HCT116 (cell line): ENCODE data around the gene NFS1. TPM values are rescaled to one million over a fixed set of nuclear protein-coding genes. Genes with fewer than 3 reads are reported as not detected.

Experiments used
- ATAC-seq: fragments of 200-7000 bp; cut with Tn5 transposase; 2 replicates; pipeline ENCODE4 v1.9.1; 2020; ENCODE audit warnings: mild to moderate bottlenecking, moderate library complexity
- BruUV-seq: library from RNA; stranded (reverse); fragments of 400-500 nt; replicated peaks from 2 replicates; lab custom pipeline; 2021; lab: Mats Ljungman, UMichigan
- CTCF ChIA-PET: fragments of 300-600 bp; sonication (Branson Sonifier 250); formaldehyde crosslinking; loops from one replicate; lab custom pipeline; 2021; ENCODE audit warnings: antibody characterized with exemption; lab: Charles Lee
- POLR2A ChIA-PET: fragments of 300-600, 350-600 bp; sonication (Branson Sonifier 250); formaldehyde crosslinking; loops from one replicate; lab custom pipeline; 2021; ENCODE audit warnings: antibody characterized with exemption; lab: Charles Lee
- RAD21 ChIA-PET, 2 experiments: fragments of 300-600 bp; sonication (Branson Sonifier 250); formaldehyde crosslinking; loops; one replicate each; lab custom pipeline; 2023; ENCODE audit warnings: low total read pairs in 2 of 2; ENCODE audit not compliant: uncharacterized antibody in 2 of 2, unreplicated experiment in 2 of 2, low non-redundant PET in 1 of 2; lab: Charles Lee
- DNase-seq: peaks from one replicate; pipeline ENCODE4 v3.0.0-alpha.2; 2010; ENCODE audit warnings: low read depth, low spot score
- H2AFZ ChIP-seq: fragments of 200-600 bp; shearing (Covaris generic), sonication (generic); 2 replicates; pipeline ENCODE4 v1.6.1; 2017; ENCODE audit warnings: low read depth, mixed run types, mixed read lengths, antibody characterized with exemption, low read length; ENCODE audit not compliant: poor library complexity, severe bottlenecking
- H3K27ac ChIP-seq: 2 replicates; pipeline ENCODE4 v1.5.1; 2012; ENCODE audit warnings: low read depth, low read length
- H3K27me3 ChIP-seq: fragments of 200-600 bp; sonication (generic); 2 replicates; pipeline ENCODE4 v1.6.1; 2016; ENCODE audit warnings: mixed run types, low read length, mixed read lengths; ENCODE audit not compliant: insufficient read depth
- H3K36me3 ChIP-seq, 2 experiments: fragments of 200-500 bp in 1 of 2; fragments of 200-600 bp in 1 of 2; sonication (Bioruptor generic) in 1 of 2; sonication (generic) in 1 of 2; 2 replicates each; pipeline versions ENCODE4 v1.5.1 to v1.6.1; 2014 to 2016; ENCODE audit warnings: low read length in 2 of 2, inconsistent platforms in 1 of 2, mixed read lengths in 1 of 2, mixed run types in 1 of 2; ENCODE audit not compliant: insufficient read depth in 2 of 2, control insufficient read depth in 1 of 2
- H3K4me1 ChIP-seq, 2 experiments: fragments of 200-600 bp in 1 of 2; sonication (generic) in 1 of 2; 2 replicates each; pipeline versions ENCODE4 v1.5.1 to v1.6.1; 2012 to 2017; ENCODE audit warnings: low read length in 2 of 2, inconsistent platforms in 1 of 2, mild to moderate bottlenecking in 1 of 2, mixed read lengths in 1 of 2, mixed run types in 1 of 2, moderate library complexity in 1 of 2; ENCODE audit not compliant: insufficient read depth in 2 of 2, control insufficient read depth in 1 of 2
- H3K4me2 ChIP-seq: fragments of 200-600 bp; sonication (generic); 2 replicates; pipeline ENCODE4 v1.6.1; 2017; ENCODE audit warnings: mixed run types, low read length, mixed read lengths
- H3K4me3 ChIP-seq, 2 experiments: fragments of 200-600 bp in 1 of 2; sonication (generic) in 1 of 2; replicated peaks in 1 of 2; 2 replicates each; pipeline ENCODE4 v1.5.1; 2011 to 2016; ENCODE audit warnings: low read length in 2 of 2, control low read depth in 1 of 2, low read depth in 1 of 2, mild to moderate bottlenecking in 1 of 2, mixed read lengths in 1 of 2, mixed run types in 1 of 2
- H3K79me2 ChIP-seq: fragments of 200-600 bp; sonication (generic); 2 replicates; pipeline ENCODE4 v1.6.1; 2017; ENCODE audit warnings: mild to moderate bottlenecking, mixed run types, low read length, moderate library complexity, mixed read lengths; ENCODE audit not compliant: insufficient read depth
- H3K9ac ChIP-seq: fragments of 200-600 bp; sonication (generic); 2 replicates; pipeline ENCODE4 v1.6.1; 2016; ENCODE audit warnings: low read length, mixed read lengths
- H3K9me2 ChIP-seq: fragments of 200-600 bp; sonication (generic), shearing (Covaris generic); 2 replicates; pipeline ENCODE4 v1.6.1; 2017; ENCODE audit warnings: mixed run types, mild to moderate bottlenecking, moderate library complexity; ENCODE audit not compliant: insufficient read depth
- H3K9me3 ChIP-seq, 2 experiments: fragments of 200-500 bp in 1 of 2; fragments of 200-600 bp in 1 of 2; sonication (Bioruptor generic) in 1 of 2; sonication (generic) in 1 of 2; 2 replicates each; pipeline ENCODE4 v1.6.1; 2014 to 2017; ENCODE audit warnings: low read length in 2 of 2, mixed read lengths in 2 of 2, inconsistent platforms in 1 of 2, low read depth in 1 of 2, mild to moderate bottlenecking in 1 of 2, mixed run types in 1 of 2, moderate library complexity in 1 of 2; ENCODE audit not compliant: control insufficient read depth in 1 of 2, insufficient read depth in 1 of 2
- H4K20me1 ChIP-seq: fragments of 200-600 bp; sonication (generic), shearing (Covaris generic); 2 replicates; pipeline ENCODE4 v1.6.1; 2017; ENCODE audit warnings: mixed run types, mild to moderate bottlenecking, moderate library complexity; ENCODE audit not compliant: insufficient read depth
- CEBPB ChIP-seq: IDR thresholded peaks from 2 replicates; pipeline ENCODE4 v1.6.1; 2012; ENCODE audit warnings: low read depth
- EGR1 ChIP-seq: IDR thresholded peaks from 2 replicates; pipeline ENCODE4 v1.6.1; 2012; ENCODE audit warnings: low read depth
- ELF1 ChIP-seq: IDR thresholded peaks from 2 replicates; pipeline ENCODE4 v1.6.1; 2012; ENCODE audit warnings: low read depth, borderline replicate concordance
- EZH2phosphoT487 ChIP-seq: fragments of 200-600 bp; IDR thresholded peaks from 2 replicates; pipeline ENCODE4 v1.6.1; 2018; ENCODE audit warnings: antibody characterized with exemption, borderline replicate concordance
- FOSL1 ChIP-seq: IDR thresholded peaks from 2 replicates; pipeline ENCODE4 v1.6.1; 2012; ENCODE audit warnings: low read depth
- JUND ChIP-seq: IDR thresholded peaks from 2 replicates; pipeline ENCODE4 v1.6.1; 2012
- POLR2A ChIP-seq: IDR thresholded peaks from 2 replicates; pipeline ENCODE4 v1.7.0; 2011; ENCODE audit warnings: borderline replicate concordance; ENCODE audit not compliant: insufficient read depth, insufficient read length; ENCODE audit errors: extremely low read depth
- POLR2AphosphoS5 ChIP-seq: IDR thresholded peaks from 2 replicates; pipeline ENCODE4 v1.6.1; 2011; ENCODE audit warnings: mild to moderate bottlenecking, low read depth, low read length, moderate library complexity
- RAD21 ChIP-seq: IDR thresholded peaks from 2 replicates; pipeline ENCODE4 v1.6.1; 2012; ENCODE audit warnings: low read depth, mild to moderate bottlenecking
- SIN3A ChIP-seq: IDR thresholded peaks from 2 replicates; pipeline ENCODE4 v1.6.1; 2012; ENCODE audit warnings: low read depth
- SP1 ChIP-seq: IDR thresholded peaks from 2 replicates; pipeline ENCODE4 v1.6.1; 2012; ENCODE audit warnings: low read depth
- SRF ChIP-seq: IDR thresholded peaks from 2 replicates; pipeline ENCODE4 v1.6.1; 2012; ENCODE audit warnings: low read depth
- YY1 ChIP-seq: IDR thresholded peaks from 2 replicates; pipeline ENCODE4 v1.6.1; 2011; ENCODE audit warnings: low read length, low read depth, moderate library complexity, mild to moderate bottlenecking; ENCODE audit not compliant: insufficient replicate concordance; ENCODE audit errors: extremely low read depth
- ZBTB33 ChIP-seq: IDR thresholded peaks from 2 replicates; pipeline ENCODE4 v1.6.1; 2011; ENCODE audit warnings: mild to moderate bottlenecking, low read length, moderate library complexity; ENCODE audit not compliant: insufficient replicate concordance; ENCODE audit errors: extremely low read depth
- ZFX ChIP-seq: fragments of 450-650 bp; IDR thresholded peaks from 2 replicates; pipeline ENCODE4 v1.6.1; 2017
- ZNF274 ChIP-seq: fragments of 200-500 bp; sonication (Bioruptor generic); IDR thresholded peaks from 2 replicates; pipeline ENCODE4 v1.6.1; 2014; ENCODE audit warnings: mild to moderate bottlenecking, low read depth, low read length, inconsistent platforms
- intact Hi-C: fragments of 100-400 bp; cut with micrococcal nuclease; formaldehyde crosslinking; loops from 2 replicates; pipeline ENCODE4 v1.10.0; 2022
- total RNA-seq: library from RNA; stranded (reverse); gene quantifications from one replicate; pipeline ENCODE4 v1.2.1, GENCODE V29; 2021; ENCODE audit not compliant: unreplicated experiment
- TF ChIP-seq, protein P1 (sequence below): IDR thresholded peaks from 2 replicates; pipeline ENCODE4 v1.6.1; 2012

Gene NFS1
- total RNA-seq, 1 experiment from 2014 or later, result 33.9 TPM

- intact Hi-C loops, result no loop called here
- no peak for ATAC-seq
- Histone ChIP-seq H3K79me2 (no peaks in the 10 kb centered on the region), H3K4me3 (no peak overlapping the region), H3K9me3 (no peaks in the 10 kb centered on the region), H3K4me1 (no peaks in the 10 kb centered on the region), H3K4me2 (no peak overlapping the region), H3K9ac (no peak overlapping the region), H3K9me2 (no peaks in the 10 kb centered on the region), H3K36me3 (peaks cover 41 to 48% of the 10 kb centered on the region in 2 experiments; a peak in 3 of 4 replicates), H2AFZ (no peak overlapping the region), H3K27ac (no peak overlapping the region), H3K27me3 (no peaks in the 10 kb centered on the region), H4K20me1 (no peaks in the 10 kb centered on the region)
- ChIA-PET CTCF (interaction anchor here (1.0 kb wide), 1 partner anchor 8 kb away, joined by 3 read pairs; no protein-coding TSS in a partner anchor), POLR2A (no interaction called here), RAD21 (no interaction called here)
- DNase-seq, result no peak
- no TSS peak for BruUV-seq
- TF ChIP-seq ZFX, result no peak
- no peak for TF ChIP-seq SP1
- no peak for TF ChIP-seq ZNF274
These were observed 72.0 kb downstream of the NFS1 start for GRCh38 chr20:35627121-35627520.

DNA sequence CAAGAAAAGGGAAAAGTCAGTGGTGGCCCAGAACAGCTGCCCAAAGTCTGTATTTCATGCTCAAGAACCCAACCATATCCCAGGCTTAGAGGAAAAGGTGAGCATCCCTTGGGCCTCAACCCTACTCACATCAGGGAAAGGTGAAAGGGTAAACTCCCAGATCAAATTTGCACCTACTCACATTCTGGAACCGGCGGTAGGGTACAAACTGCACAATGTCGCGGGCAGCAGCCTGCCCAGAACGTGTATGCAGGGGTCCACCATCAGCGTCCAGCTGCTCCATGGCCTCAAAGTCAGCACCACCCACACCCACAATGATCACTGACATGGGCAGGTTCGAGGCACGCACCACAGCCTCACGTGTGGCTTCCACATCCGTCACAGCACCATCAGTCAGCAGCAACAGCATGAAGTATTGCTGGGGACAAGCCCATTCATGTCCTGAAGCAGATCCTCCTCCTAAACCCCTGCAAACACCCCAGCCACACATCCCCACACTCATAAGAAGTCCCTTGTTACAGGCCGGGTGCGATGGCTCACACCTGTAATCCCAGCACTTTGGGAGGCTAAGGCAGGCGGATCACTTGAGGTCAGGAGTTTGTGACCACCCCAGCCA lies 72.7 kb downstream of the NFS1 start:
- TSS peak; percentile 39 for BruUV-seq
- intact Hi-C loops, result no loop called here
- no peaks in the 10 kb centered on the region for H4K20me1 ChIP-seq
- no peak overlapping the region for H3K9ac ChIP-seq
- H3K27me3 ChIP-seq, result no peaks in the 10 kb centered on the region
- no peaks in the 10 kb centered on the region for H3K4me1 ChIP-seq
- no peaks in the 10 kb centered on the region for H3K9me2 ChIP-seq
- peaks cover 41 to 42% of the 10 kb centered on the region in 2 experiments; a peak in 3 of 4 replicates for H3K36me3 ChIP-seq
- CTCF ChIA-PET, result no interaction called here
- ATAC-seq (no peak), DNase-seq (no peak)
- RAD21 ChIA-PET, result no interaction called here
- H2AFZ ChIP-seq, result no peak overlapping the region
- no peaks in the 10 kb centered on the region for H3K79me2 ChIP-seq
- POLR2A ChIA-PET, result no interaction called here
- no peak overlapping the region for H3K4me2 ChIP-seq
- H3K27ac ChIP-seq, result peak overlapping the region; percentile 20; the same call in 1 of the 2 replicates
- H3K9me3 ChIP-seq, result no peaks in the 10 kb centered on the region
- no peak overlapping the region for H3K4me3 ChIP-seq
- TF ChIP-seq POLR2AphosphoS5, result no peak
- no peak for TF ChIP-seq CEBPB
- TF ChIP-seq ZBTB33, result no peak
- no peak for TF ChIP-seq YY1
- TF ChIP-seq, protein P1, sequence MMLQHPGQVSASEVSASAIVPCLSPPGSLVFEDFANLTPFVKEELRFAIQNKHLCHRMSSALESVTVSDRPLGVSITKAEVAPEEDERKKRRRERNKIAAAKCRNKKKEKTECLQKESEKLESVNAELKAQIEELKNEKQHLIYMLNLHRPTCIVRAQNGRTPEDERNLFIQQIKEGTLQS, result no peak
- no peak for TF ChIP-seq SRF
- TF ChIP-seq SIN3A, result no peak
- TF ChIP-seq EGR1, result no peak
- no peak for TF ChIP-seq POLR2A
- TF ChIP-seq RAD21, result no peak
- no peak for TF ChIP-seq ZFX
- TF ChIP-seq JUND, result no peak
- no peak for TF ChIP-seq ELF1
- TF ChIP-seq FOSL1, result no peak
- TF ChIP-seq ZNF274, result no peak
- no peak for TF ChIP-seq SP1
- no peak for TF ChIP-seq EZH2phosphoT487
